SKM-1 treated with dmso at 0.1 percent for 144 hours (cell line): ENCODE measurements around the gene RAB25.

Experiments used
- DNase-seq: peaks from one replicate; lab custom pipeline; 2025; ENCODE audit not compliant: unreplicated experiment; lab: John Stamatoyannopoulos, UW

The RAB25 gene

DNA sequence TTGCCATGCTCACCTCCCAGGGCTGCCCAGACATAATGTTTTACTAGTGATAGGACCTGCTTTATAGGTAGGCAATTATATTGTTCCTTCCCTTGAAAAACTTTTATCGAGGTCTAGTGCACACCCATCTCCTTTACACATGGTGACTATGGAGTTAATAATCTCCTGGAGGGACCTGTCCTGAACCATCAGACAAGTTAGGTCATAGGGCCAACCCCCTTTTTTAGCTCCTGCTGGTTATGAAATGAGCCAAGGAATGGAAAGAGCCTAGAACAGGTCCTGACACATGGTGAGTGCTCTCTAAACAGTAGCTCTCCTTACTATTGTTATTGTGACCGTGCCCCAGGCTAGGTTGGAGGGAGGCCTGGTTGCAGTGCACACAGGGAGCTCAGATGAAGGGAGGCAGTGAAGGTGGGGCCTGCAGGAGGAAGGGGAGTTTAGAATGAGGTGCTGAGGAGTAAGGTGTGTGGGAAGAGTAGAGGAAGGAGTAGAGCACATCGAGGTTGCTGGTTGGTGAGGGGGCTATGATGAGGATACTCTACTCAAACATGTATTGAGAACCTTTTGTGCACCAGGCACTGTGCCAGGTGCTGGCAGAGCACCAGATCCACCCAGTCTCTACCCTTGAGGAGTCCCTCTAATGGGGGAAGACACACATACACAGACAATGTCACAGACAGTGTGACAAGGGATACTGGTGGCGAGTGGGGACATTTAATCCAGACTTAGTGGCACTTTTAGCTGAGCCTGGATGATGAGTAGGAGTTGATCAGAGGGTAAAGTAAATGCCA is 39.4 kb downstream of the RAB25 start:
- no peak for DNase-seq

DNA sequence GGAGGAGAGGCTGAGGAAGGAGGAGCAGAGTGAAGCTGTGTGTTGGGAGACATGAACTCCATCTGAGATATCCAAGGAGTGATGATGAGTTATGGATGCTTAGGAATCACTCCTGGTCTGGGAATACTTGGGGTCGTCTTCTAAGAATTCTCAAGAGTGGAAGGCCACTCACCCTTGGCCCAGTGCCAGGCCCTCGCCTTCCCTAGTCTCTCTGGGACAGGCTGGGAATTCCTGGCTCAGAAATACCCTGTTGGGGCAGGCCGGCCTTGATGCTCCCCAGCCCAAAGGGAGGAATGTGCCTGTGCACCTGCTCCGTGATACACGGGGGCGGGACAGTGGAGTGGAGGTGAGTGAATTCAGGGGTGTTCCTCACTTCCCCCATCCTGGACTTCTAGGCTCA is 40.9 kb downstream of the RAB25 start:
- DNase-seq: no peak

DNA sequence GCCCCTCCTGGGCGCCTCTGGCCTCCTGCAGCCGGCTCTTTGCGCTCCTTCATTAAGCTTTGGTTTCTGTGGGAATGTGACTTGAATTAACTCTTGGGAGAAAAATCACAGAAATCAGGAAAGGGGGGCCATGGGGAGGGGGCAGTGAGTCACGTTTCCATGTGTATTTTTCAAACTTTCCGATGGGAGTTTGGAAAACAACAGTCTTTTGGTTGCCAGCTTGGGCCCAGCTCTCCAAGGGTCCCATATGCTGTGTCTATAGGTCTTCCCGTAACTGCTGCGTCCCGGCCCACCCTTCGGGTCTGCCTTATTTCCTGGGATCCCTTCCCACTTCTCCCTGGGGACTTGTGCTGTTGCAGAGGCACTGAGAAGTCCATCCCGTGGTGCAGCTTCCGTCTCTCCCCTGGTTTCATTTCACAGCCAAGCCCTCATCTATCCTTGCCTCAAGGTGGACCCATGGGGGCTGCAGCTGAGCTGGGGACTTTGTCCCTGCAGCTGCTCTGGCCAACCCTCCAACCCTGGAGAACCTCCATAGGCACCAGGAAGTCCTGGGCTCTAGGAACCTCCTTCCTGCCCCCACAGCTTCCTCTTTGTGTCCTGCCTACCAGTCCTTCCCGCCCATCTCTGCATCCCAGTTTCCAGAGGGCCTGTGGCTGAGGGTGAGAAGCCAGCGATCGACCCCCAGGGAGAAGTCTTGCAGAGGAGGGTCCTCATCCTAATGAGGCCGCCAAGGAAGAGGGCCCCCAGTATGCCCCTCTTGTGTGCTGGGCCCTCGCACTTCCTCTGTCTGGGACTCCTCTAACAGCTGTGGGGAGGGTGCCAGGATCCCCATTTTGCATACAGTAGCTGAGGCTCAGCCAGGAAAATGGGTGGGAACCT is 41.9 kb downstream of the RAB25 start:
- peak; percentile 61 for DNase-seq

DNA sequence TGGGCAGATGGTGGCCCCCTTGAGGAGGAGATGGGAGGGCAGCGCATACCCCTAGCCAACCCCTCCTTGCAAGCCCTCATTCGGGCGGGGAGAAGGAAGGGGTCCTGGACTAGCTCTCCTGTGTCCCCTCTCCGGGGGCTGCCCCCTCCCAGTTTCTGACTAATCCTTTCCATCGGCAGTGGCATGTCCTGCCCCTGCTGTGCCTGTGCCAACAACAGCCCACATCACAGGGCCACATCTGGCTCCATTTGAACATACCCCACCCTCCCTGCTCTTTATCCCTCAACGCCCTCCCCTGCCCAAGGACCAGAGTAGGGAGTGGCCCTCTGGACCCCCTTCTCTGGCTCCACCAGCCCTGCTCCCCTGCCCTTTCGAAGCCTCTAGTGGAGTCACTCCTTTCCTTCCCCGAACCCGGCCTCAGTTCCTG is 42.6 kb downstream of the RAB25 start:
- DNase-seq: no peak

DNA sequence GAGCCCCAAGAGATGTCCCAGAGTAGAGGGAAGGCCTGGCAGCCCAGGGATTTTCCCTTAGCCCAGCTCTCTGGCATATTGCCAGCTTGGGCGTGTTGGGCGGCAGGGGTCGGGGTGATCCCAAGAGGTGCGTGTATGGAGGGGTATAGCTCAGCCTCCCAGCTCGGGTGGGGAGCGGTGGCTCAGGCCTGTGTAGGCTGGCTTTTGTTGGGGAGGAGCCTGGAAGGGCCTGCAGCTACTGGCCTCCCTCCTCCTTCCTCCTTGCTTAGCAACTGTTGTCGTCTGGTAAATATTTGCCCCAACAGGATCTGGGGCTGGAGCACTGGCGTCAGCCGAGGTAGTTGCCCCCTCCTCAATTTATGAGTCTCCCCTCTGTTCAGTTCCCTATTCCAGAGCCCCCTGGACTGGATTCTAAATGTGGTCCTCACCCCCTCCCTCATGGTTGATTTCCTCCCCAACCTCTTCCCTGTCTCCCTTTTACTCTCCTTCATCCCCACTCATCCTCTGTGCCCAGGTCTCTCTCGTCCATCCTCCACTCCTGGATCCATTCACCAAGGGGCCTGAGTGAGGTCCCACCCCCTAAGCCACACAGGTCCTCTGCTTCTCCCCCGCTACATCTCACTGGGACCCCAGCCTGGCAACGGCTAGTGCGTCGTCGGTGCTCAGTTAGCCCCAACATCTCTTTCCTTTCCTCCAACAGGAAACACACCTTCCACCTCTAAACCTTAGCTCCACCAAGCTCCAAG is 43.3 kb downstream of the RAB25 start:
- DNase-seq: no peak

DNA sequence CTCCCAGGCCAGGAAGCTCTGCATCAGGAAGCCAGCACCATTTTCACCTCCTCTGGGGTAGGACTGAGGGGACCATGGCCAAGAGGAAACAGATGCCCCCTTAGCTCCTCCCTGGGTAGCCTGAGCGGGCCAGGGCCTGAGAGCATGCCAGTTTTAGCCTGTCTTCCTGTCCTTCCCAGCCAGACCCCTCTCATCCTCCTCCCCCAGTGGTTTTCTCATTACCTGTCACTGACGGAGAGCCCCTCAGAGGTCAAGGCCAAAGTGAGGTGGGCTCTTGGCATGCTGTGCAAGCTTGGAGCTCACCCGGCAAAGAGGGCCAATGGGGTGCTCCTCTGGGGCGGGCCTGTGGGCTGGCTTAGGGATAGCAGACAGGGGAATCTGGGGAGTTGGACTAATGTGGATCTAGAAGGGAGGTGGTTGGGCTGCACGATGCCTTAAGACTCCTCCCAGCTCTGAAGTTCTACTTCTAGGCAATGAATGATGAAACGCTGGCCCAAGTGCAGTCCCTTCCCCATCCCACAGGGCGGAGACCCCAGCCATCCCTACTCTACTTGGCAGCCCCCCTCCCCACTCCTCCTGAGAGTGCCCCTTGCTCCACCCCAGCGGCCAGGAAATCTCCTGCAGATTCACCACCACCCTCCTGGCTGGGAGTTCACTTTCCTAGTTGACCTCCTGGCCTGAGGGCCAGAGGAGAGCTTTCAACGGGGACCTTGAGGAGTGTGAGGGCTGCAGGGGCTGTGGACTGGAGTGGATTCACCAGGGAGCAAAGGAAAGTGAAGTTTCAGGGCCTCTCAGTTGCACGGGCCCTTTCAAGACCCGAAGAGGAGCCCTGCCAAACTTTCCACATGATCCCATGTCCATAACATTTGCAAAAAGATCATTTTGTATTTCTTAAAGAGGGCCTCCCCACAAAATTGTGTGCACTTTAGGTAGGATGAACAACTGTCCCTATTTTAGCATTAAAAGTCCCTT is 44.2 kb downstream of the RAB25 start:
- no peak for DNase-seq

DNA sequence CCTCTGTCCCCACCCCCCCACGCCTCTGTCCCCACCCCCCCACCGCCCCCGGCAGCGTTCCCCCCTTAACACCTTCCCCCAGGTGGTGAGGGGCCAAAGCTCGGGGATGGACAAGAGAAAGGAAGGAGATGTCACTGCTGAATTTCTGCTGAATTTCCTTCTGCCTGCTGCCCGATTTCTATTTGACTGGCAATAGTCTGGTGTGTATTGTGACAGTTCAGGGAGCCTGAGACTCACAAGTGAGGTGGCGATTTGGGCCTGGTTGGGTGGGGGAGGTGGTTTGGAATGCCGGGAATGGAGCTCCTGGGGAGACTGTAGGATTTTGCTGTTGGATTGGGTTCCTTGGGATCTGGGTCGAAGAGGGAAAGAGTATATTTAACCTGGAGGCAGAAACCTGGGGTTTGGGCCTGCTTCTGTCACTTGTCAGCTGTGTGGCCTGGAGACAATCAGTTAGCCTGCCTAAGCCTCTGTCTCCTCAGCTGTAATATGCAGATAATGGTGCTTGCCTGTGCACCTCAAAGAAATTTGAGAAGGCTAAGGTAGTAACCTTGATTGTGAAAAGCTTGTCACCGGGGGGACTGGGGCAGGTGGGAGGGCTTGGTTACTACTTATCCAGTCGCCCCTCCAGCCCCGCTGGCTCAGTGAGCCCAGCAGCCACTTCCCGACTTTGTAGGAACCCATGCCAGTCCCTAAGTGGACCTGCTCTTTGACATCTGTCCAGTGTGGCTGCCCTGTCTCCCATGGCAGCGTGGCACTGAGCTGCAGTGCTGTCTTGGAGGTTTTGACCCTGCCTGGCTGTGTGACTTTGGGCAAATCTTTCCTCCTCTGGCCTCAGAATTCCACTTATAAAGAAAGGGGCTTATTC is 45.9 kb downstream of the RAB25 start:
- no peak for DNase-seq

DNA sequence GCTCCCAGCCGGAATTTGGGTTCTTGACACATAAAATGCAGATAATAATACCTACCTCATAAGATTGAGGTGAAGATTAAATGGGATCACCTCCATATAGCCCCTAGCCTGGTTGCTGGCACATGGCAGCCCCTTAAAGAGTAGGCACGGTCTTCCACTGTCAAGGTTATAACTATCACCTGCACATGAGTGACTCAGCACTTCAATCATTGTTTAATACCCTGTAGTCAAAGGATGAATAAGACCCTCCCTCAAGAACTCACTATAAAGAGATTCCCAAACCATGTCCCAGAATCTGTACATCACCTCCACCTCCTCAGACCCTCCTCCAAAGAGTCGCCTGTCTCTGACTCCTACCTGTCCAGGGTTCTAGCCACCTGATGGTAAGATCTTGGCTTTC is 47.1 kb downstream of the RAB25 start:
- DNase-seq: no peak

DNA sequence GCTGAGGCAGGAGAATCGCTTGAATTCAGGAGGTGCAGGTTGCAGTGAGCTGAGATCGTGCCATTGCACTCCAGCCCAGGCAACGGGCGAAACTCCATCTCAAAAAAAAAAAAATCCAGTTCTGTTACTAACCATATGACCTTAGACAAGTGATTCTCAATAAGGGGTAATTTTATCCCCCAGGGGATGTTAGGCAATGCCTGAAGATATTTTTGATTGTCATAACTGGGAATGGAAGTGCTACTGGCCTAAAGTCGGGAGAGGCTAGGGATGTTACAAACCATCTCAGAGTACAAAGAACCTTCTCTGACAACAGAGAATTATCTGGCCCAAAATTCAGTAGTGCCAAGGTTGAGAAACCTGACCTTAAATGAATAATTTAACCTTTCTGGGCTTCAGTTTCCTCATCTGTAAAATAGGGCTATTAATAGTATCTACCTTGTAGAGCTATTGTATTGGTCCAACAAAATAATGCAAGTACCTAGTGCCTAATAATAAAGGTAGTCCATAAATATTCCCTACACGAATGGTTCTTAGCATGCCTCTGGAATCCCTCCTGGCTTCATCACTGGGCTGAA is 47.8 kb downstream of the RAB25 start:
- DNase-seq: no peak

DNA sequence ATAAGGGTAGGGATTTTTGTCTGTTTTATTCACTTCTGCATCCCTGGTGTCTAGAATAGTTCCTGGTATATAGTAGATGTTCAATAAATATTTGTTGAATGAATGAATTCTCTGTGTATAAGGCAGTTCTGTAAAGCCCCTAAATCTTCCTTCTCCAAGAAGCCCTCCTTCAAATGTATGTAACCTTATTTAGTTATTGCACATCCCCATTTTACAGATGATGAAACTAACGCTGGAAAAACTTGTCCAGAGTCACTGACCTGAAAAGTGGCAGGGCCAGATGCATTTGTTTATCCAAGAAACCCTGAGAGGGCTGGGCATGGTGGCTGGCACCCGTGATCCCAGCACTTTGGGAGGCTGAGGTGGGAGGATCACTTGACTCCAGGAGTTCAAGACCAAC is 49.3 kb downstream of the RAB25 start:
- DNase-seq: no peak

DNA sequence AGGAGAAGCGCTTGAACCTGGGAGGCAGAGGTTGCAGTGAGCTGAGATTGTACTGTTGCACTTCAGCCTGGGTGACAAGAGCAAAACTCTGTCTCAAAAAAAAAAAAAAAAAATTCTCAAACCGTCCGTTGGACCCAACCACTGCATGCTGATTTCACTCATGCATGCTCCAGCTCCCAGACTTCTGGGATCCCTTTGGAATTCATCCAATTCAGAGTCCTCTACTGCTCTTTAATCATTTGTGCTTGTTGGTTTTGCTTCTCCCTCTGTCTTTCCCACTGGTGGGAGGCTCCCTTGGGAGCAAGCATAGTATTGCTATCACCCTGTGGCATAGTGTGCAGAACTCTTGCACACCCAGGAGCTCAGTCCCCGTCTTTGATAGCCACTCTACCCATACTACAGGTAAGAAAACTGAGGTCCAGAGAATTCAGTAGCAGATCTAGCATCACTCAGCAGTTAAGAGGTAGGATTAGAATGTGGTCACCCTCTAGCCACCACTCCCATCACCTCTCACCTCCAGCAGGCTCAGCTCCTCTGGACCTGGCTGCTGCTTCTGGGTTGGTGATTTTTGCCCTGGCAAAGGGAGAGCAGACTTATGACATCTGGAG is 50.5 kb downstream of the RAB25 start:
- DNase-seq: no peak

DNA sequence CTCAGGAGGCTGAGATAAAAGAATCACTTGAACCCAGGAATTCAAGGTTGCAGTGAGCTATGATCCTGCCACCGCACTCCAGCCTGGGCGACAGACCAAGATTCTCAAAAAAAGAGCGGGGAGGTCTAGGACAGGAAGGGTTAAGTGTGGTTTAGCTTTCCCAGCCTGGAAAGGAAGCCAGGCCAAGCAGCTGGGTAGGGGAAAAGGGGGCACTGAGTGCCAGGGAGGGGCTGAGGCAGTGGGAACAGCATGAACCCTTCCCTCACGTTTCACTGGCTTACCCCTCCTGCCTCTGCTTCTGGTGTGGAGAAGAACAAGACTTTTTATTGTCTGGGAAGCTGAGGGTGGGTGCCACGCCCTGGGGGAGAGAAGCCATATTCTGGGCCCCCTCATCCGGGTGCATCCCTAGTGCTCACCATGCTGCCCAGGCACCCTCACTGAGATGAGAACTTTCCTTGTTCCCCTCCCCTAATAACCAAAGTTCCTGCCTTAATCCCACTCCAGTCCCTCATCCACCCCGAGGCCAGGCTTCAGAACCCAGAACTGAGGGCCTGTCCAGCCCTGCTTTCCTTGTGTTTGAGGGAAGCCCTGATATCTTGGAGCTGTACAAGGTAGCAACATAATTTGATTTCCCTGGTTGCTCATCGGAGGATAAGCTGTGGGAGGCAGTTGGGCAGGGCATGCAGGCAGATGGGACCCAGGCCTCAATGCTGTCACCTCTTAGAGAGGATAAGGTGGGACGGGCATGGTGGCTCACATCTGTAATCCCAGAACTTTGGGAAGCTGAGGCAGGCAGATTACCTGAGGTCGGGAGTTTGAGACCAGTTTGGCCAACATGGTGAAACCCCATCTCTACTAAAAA is 51.5 kb downstream of the RAB25 start:
- no peak for DNase-seq

DNA sequence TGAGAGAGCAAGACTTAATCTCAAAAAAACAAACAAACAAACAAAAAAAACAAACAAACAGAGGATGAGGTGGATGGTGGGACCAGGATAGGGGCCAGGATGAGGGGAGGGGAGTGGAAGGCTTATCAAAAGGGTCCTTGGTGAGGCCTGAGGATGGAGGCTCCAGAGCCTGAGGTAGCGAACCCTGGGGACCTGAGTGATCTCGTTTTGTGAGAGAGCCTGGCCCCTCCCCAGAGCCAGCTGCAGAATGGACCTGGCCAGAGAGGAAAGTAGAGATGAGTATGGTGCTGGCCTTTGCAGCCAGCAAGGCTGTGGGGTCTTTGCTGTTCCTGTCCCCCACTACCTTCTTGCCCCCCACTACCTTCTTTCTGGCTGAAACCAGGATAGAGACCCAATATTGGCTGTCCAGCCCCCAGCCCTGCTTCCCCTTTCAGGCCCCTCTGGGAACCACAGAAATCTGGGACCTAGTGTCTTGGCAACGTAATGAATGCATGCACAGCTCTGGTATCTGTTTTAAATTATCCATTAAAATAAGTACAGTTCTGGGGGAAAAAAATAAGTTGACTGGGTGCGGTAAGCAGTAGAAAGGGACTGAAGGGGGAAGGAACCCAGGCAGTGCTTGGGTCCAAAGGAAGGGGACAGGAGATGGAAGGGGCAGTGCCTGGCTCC is 52.5 kb downstream of the RAB25 start:
- no peak for DNase-seq

DNA sequence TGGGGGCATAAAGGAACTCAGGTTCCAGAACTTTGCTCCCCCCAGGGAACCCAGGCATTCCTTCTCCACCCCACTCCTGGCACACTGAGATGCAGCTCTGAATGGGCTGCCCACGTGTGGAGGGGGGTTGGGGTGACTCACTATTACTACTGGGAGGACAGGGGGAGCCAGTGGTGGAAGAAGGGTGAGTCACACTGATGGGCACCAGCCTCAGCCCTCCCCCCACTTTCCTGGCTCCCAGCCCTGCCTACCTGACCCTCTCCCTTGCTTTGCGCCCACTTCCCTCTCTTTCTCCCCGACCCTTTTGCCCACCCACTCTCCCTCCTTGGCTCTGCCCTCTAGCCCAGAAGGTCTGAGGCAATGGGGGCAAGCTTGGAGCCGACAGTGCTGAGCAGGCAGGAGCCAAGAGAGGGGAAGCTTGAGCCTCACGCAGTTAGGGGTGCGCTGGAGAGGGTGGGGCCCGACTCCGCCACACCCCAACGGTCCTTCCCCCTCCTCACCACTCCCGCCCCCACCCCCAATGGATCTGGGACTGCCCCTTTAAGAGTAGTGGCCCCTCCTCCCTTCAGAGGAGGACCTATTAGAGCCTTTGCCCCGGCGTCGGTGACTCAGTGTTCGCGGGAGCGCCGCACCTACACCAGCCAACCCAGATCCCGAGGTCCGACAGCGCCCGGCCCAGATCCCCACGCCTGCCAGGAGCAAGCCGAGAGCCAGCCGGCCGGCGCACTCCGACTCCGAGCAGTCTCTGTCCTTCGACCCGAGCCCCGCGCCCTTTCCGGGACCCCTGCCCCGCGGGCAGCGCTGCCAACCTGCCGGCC is 53.4 kb downstream of the RAB25 start, which contains the start of gene LMNA:
Gene LMNA, plus strand, starts transcription at position 611 of the 818 bp plus-strand sequence. CDS start 208 bp downstream, outside the sequence.
- no peak for DNase-seq

DNA sequence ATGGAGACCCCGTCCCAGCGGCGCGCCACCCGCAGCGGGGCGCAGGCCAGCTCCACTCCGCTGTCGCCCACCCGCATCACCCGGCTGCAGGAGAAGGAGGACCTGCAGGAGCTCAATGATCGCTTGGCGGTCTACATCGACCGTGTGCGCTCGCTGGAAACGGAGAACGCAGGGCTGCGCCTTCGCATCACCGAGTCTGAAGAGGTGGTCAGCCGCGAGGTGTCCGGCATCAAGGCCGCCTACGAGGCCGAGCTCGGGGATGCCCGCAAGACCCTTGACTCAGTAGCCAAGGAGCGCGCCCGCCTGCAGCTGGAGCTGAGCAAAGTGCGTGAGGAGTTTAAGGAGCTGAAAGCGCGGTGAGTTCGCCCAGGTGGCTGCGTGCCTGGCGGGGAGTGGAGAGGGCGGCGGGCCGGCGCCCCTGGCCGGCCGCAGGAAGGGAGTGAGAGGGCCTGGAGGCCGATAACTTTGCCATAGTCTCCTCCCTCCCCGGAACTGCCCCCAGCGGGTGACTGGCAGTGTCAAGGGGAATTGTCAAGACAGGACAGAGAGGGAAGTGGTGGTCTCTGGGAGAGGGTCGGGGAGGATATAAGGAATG is 54.1 kb downstream of the RAB25 start:
- DNase-seq: no peak
